ENCODE measurements around the gene KCNIP1.

KCNIP1 gene

GRCh38 chr5:170503990-170504596, at the start of gene KCNIP1:
KCNIP1 (plus strand) TSS chr5:170504020.
- DNase-seq (ENCODE audit: low read depth, low spot score): no peak

- no peak for DNase-seq (ENCODE audit: low read depth, low spot score)
Measured at GRCh38 chr5:170463426-170463825, 40.4 kb upstream of the KCNIP1 start.

- DNase-seq (ENCODE audit: low read depth, low spot score): no peak
Measured at GRCh38 chr5:170464280-170465127, 39.3 kb upstream of the KCNIP1 start.

- DNase-seq (ENCODE audit: low read depth, low spot score): no peak
Measured at GRCh38 chr5:170466553-170466952, 37.3 kb upstream of the KCNIP1 start.

- no peak for DNase-seq (ENCODE audit: low read depth, low spot score)
Measured at GRCh38 chr5:170466988-170467707, 36.7 kb upstream of the KCNIP1 start.

DNA sequence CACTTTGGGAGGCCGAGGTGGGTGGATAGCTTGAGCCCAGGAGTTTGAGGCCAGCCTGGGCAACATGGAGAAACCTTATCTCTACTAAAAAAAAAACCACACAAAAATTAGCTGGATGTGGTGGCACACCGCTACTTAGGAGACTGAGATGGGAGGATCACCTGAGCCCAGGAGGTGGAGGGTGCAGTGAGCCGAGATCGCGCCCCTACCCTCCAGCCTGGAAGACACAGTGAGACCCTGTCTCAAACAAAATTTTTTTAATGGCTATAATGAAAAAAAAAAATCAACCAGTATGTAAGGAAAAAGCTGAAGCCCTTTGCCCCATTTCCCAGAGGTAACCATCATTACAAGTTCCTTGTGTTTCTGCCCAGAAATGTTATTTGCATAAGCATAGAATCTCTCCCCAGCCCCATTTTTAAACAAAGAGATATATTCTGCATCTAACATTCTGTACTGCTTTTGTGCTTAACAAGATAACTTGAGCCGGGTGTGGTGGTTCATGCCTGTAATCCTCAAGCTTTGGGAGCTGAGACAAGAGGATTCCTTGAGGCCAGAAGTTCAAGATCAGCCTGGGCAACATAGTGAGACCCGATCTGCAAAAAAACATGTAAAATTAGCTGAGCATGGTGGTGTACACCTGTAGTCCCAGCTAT, 35.1 kb upstream of the KCNIP1 start:
- DNase-seq (ENCODE audit: low read depth, low spot score): no peak

DNA sequence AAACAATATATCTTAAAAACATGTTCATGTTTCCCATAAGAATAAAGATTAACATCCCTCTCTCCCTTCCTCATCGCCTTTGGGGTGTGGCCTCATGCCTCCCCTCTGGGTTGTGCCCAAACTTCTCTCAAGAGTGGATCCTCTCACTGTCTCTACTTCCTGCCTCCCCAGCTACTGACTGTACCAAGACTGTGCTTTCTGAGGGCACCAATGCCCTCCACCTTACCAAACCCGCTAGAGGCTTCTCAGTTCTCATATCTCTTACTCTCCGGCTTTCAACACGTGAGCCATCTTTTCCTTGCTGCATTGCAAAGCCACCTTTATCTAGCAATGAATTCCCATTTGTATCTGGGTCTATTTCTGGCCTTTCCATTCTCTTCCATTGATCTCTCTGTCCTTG, 34.4 kb upstream of the KCNIP1 start:
- no peak for DNase-seq (ENCODE audit: low read depth, low spot score)

DNA sequence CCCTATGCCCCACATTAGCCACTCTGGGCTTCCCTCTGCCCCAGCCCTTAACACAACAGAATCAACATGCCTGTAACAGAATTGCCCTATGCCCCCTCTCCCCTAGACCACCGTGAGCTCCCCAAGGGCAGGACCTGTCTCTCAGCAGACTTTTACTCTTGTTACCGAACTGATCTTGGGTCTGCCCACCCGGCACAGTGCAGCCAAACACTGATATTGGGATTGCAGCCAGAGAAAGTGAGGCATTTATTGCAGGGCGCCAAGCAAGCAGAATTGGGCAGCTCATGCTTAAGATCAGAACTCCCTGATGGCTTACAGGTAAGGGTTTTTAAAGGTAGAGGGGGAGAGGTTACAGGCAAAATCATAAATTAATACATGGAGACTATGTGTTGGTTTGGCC, 33.5 kb upstream of the KCNIP1 start:
- no peak for DNase-seq (ENCODE audit: low read depth, low spot score)

- DNase-seq (ENCODE audit: low read depth, low spot score): no peak
Measured at GRCh38 chr5:170470808-170471404, 32.9 kb upstream of the KCNIP1 start.

DNA sequence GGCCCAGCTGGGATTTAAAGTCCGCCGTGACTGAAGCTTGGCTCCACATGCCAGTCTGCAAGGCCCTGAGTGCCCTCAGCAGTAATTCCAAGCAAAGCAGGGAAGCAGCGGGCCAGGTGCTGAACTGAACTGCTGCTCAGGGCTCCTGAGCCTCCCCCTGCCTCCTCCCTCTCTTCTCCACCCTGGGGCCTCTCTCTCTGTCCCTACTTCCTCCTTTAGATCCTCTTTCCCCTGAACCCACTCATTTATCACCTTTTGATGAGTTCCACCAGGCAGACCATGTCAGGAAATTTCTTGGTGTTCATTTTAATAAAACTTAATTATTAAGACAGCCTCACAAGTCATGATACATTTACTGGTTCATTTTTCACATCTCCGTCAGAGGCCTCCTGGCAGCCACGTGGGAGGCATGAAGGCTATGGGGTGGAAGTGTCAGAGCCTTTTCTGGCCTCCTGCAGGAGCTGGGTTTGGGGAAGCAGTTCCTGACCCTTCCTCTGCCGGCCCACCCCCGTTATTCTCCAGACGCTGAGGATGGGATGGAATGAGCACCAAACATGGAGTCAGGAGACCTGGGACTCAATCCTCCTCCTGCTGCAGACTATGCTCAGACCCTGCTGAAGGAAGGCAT, 32.2 kb upstream of the KCNIP1 start:
- no peak for DNase-seq (ENCODE audit: low read depth, low spot score)

- no peak for DNase-seq (ENCODE audit: low read depth, low spot score)
Measured at GRCh38 chr5:170473642-170474041, 30.2 kb upstream of the KCNIP1 start.

DNA sequence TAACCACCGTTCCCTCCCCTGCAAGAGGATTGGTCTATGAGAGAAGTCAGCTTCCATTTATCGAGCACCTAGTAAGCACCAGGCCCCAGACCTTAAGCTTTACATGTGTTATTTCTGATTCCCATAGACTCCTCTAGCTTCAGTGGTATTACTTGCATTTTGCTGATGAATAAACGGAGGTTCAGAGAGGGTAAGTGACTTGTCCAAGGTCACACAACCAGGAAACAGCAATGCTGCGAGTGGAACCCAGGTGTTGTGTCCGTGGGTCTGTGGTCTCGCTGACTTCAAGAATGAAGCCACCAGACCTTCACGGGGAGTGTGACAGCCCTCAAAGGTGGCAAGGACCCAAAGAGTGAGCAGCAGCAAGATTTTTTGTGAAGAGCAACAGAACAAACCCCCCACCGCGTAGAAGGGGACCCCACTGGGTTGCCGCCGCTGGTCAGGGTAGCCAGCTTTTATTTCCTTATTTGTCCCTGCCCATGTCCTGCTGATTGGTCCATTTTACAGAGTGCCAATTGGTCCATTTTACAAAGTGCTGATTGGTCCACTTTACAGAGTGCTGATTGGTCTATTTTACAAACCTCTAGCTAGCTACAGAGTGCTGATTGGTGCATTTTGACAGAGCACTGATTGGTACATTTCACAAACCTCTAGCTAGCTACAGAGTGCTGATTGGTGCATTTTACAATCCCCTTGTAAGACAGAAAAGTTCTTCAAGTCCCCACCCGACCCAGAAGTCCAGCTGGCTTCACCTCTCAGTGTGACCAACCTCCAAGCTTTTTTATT, 29.1 kb upstream of the KCNIP1 start:
- no peak for DNase-seq (ENCODE audit: low read depth, low spot score)

GRCh38 chr5:170475294-170476000, 28.4 kb upstream of the KCNIP1 start:
- no peak for DNase-seq (ENCODE audit: low read depth, low spot score)

DNA sequence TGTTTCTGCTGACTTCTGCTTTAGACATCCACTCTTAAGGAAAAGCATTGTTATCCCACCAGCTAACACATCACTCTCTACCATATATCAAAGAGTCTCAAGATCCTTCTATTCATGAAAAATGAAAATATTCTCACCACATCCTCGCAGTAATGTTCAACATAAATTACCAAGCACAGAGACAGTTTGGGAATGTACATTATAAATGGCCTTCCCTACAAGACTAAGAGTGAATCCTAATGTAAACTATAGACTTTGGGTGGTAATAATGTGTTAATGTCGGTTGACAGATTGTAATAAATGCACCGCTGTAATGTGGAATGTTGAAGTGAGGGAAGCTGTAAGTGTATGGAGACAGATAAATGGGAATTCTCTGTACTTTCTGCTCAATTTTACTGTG, 27.1 kb upstream of the KCNIP1 start:
- DNase-seq (ENCODE audit: low read depth, low spot score): no peak

DNA sequence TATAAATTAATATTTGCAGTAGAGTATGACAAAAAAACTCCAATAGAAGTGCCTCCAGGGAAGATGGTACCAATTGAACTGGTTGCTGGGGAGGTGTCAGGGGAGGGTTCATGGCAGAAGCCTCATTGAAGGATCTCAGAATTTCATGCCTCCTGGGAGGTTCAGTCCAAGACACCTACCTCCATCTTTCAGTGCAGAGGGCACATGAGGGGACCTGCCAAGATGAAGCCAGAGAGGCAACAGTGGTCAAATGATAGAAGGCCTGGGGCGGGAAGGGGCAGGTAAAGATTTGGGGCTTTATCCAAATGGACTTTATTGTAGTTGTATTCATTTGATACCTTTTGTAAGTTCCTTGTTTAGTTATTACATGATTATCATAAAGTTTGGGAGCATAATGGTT, 25.9 kb upstream of the KCNIP1 start:
- no peak for DNase-seq (ENCODE audit: low read depth, low spot score)

- no peak for DNase-seq (ENCODE audit: low read depth, low spot score)
Measured at GRCh38 chr5:170478306-170478705, 25.5 kb upstream of the KCNIP1 start.

DNA sequence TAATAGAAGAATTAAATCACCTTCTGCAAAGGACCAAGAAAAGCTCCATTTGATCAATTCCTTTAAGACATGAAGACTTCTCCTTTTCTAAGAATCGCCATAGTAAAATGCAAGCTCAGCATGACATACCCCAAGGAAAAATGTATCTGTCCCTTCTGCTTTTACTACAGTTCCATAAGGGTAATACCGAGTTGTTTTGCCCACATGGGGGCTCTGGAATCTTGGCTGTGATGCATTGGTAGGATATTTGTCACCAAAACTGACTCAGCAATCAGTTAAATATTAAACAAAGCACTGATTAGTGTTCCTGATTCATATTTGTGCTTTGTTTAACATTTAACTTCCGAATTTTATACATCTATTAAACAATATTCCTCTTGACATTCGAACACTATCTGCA, 24.3 kb upstream of the KCNIP1 start:
- no peak for DNase-seq (ENCODE audit: low read depth, low spot score)

GRCh38 chr5:170480260-170480659, 23.6 kb upstream of the KCNIP1 start:
- DNase-seq (ENCODE audit: low read depth, low spot score): no peak

GRCh38 chr5:170481849-170482248, 22.0 kb upstream of the KCNIP1 start:
- DNase-seq (ENCODE audit: low read depth, low spot score): no peak

DNA sequence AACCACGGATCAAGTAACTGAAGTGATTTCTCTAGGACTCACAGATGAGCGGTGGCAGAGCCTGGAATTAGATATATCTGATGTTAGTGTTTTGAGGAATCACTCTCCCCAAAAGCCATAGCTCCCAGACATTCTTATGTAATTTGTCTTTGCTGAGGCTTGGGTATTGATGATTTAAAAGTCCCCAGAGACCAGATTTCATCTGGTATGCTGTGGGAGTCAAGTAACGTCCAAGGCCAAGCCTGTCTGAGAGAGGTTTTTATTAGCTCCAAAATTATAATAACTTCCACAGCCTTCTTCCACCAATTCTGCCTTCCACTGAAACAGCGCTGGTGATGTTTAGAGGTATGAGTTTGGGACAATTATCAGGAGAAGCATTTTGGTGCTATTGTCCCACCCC, 21.3 kb upstream of the KCNIP1 start:
- no peak for DNase-seq (ENCODE audit: low read depth, low spot score)
